Effector CD4-positive, alpha-beta T cell (primary cell): ENCODE measurements around the gene EYA2.
"Not testable (repeated sequence)": the region's sequence is repeated elsewhere in the genome, so short reads cannot be mapped to it uniquely, and the experiment has no call there.

ENCODE experiments used
- DNase-seq: peaks from one replicate; pipeline ENCODE4 v3.0.0-alpha.2; 2020

Gene EYA2

GRCh38 chr20:46959081-46959692 is 64.5 kb downstream of the EYA2 start:
- DNase-seq = no peak

- no peak for DNase-seq
Measured at GRCh38 chr20:46959821-46960220, 65.2 kb downstream of the EYA2 start.

GRCh38 chr20:46960536-46960935 is 65.9 kb downstream of the EYA2 start:
- DNase-seq = no peak

GRCh38 chr20:46961968-46962367 is 67.3 kb downstream of the EYA2 start:
- not testable (repeated sequence) for DNase-seq

- no peak for DNase-seq
Measured at GRCh38 chr20:46962452-46963195, 68.0 kb downstream of the EYA2 start.

GRCh38 chr20:46963196-46963529 is 68.5 kb downstream of the EYA2 start:
- no peak for DNase-seq

- no peak for DNase-seq
Measured at GRCh38 chr20:46963758-46964617, 69.3 kb downstream of the EYA2 start.

GRCh38 chr20:46964618-46965455 is 70.2 kb downstream of the EYA2 start:
- DNase-seq = no peak

- DNase-seq = no peak
Measured at GRCh38 chr20:46965477-46965876, 70.8 kb downstream of the EYA2 start.

- DNase-seq = no peak
Measured at GRCh38 chr20:46967646-46968045, 73.0 kb downstream of the EYA2 start.

GRCh38 chr20:46970937-46971630 is 76.4 kb downstream of the EYA2 start:
- no peak for DNase-seq

GRCh38 chr20:46973766-46974165 is 79.1 kb downstream of the EYA2 start:
- no peak for DNase-seq

- no peak for DNase-seq
Measured at GRCh38 chr20:46974669-46975434, 80.2 kb downstream of the EYA2 start.

GRCh38 chr20:46975976-46976375 is 81.3 kb downstream of the EYA2 start:
- no peak for DNase-seq

GRCh38 chr20:46977204-46977603 is 82.6 kb downstream of the EYA2 start:
- DNase-seq = no peak

- no peak for DNase-seq
Measured at GRCh38 chr20:46977909-46978588, 83.4 kb downstream of the EYA2 start.

GRCh38 chr20:46978951-46979491 is 84.4 kb downstream of the EYA2 start:
- no peak for DNase-seq

GRCh38 chr20:46979603-46980241 is 85.1 kb downstream of the EYA2 start:
- no peak for DNase-seq

- DNase-seq = no peak
Measured at GRCh38 chr20:46981184-46981583, 86.5 kb downstream of the EYA2 start.

GRCh38 chr20:46983466-46983865 is 88.8 kb downstream of the EYA2 start:
- DNase-seq = no peak
